Retinal pigment epithelial cell (primary cell): Measurements from ENCODE around the gene CELSR1.

Experiments
- DNase-seq: peaks from one replicate; pipeline ENCODE4 v3.0.0-alpha.2; 2010; ENCODE audit warnings: low read depth
- H3K4me3 ChIP-seq: 2 replicates; pipeline ENCODE4 v1.5.1; 2011; ENCODE audit warnings: mild to moderate bottlenecking, low read length, control low read depth, moderate library complexity
- TF ChIP-seq, protein P1 (sequence below): conservative IDR thresholded peaks from 2 replicates; pipeline ENCODE4 v1.5.1; 2011; ENCODE audit warnings: low read depth, low read length, control low read depth, inconsistent platforms

CELSR1 gene

GRCh38 chr22:46563381-46564083 lies 26.1 kb upstream of the CELSR1 start:
- H3K4me3 ChIP-seq: no peak overlapping the region
- TF ChIP-seq, protein P1, sequence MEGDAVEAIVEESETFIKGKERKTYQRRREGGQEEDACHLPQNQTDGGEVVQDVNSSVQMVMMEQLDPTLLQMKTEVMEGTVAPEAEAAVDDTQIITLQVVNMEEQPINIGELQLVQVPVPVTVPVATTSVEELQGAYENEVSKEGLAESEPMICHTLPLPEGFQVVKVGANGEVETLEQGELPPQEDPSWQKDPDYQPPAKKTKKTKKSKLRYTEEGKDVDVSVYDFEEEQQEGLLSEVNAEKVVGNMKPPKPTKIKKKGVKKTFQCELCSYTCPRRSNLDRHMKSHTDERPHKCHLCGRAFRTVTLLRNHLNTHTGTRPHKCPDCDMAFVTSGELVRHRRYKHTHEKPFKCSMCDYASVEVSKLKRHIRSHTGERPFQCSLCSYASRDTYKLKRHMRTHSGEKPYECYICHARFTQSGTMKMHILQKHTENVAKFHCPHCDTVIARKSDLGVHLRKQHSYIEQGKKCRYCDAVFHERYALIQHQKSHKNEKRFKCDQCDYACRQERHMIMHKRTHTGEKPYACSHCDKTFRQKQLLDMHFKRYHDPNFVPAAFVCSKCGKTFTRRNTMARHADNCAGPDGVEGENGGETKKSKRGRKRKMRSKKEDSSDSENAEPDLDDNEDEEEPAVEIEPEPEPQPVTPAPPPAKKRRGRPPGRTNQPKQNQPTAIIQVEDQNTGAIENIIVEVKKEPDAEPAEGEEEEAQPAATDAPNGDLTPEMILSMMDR: peak; percentile 89
- DNase-seq: no peak

GRCh38 chr22:46561435-46561905 lies 24.1 kb upstream of the CELSR1 start:
- TF ChIP-seq, protein P1: no peak
- H3K4me3 ChIP-seq: no peak overlapping the region
- no peak for DNase-seq

GRCh38 chr22:46560696-46561295 lies 23.4 kb upstream of the CELSR1 start:
- TF ChIP-seq, protein P1: no peak
- no peak for DNase-seq
- H3K4me3 ChIP-seq: no peak overlapping the region

DNA sequence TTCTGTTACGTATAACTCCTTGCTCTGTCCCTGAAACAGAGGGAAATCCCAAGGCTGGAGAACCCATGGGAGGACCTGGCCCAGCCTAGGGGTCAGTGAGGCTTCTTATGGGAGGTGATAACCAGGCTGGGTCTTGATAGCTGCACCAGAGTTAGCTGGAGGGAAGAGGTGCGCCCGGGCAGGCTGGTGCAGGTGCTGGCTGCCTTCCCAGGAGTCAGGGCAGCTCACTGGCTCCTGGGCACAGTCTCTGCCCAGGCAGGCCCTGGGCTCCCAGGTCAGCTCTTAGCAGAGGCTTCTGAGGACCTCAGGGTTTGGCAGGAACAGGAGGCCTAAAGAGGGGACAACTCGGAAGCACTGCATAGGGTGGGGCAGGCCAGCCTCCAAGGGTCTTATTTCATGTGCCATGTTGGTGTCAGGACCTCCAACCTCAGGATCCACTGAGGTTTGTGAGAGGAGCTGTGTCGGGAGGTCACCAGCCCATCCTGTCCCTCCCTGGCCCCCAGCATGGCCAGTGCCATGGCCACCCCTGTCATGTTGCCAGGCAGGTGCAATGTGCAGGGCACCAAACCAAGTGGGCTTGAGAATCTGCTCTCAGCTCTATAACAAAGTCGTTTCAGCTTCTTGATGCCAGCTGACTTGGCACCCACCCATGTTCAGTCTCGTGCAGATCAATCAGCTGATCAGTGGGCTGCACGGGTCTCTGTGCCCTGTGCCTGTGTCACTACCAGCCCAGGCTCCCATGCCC lies 20.5 kb upstream of the CELSR1 start:
- H3K4me3 ChIP-seq: no peak overlapping the region
- TF ChIP-seq, protein P1: no peak
- no peak for DNase-seq

- H3K4me3 ChIP-seq: no peak overlapping the region
- TF ChIP-seq, protein P1: no peak
- no peak for DNase-seq
These were observed 19.4 kb upstream of the CELSR1 start for GRCh38 chr22:46556775-46557174.

- TF ChIP-seq, protein P1: no peak
- H3K4me3 ChIP-seq: no peak overlapping the region
- DNase-seq: no peak
These were observed 15.8 kb upstream of the CELSR1 start for GRCh38 chr22:46553189-46553588.

- H3K4me3 ChIP-seq: no peak overlapping the region
- TF ChIP-seq, protein P1: no peak
- DNase-seq: no peak
These were observed 14.6 kb upstream of the CELSR1 start for GRCh38 chr22:46551996-46552395.
